Measurements from ENCODE around the gene GAMT. TPM values are rescaled to one million over a fixed set of nuclear protein-coding genes. Genes with fewer than 3 reads are reported as not detected.

Gene GAMT
- total and polyA plus RNA-seq, 2 donors (not counting 3 experiments of a cell fraction or from before 2014, with no cell fraction given), result 22.1 to 36.9 TPM

- Histone ChIP-seq H3K4me2 (ENCODE audit: insufficient read depth, low read length) (no peak overlapping the region), H3K9ac (replicated peaks; ENCODE audit: extremely low read depth, insufficient read depth, low read length) (no peak overlapping the region), H3K27ac (ENCODE audit: insufficient read depth, low read depth, low read length) (no peak overlapping the region), H4K20me1 (replicated peaks; ENCODE audit: control insufficient read depth, extremely low read depth, insufficient read depth, low read length) (no peaks in the 10 kb centered on the region), H3K9me1 (replicated peaks; ENCODE audit: control insufficient read depth, extremely low read depth, insufficient read depth, low read length) (no peaks in the 10 kb centered on the region), H2AFZ (ENCODE audit: low read depth, low read length) (no peak overlapping the region), H3K36me3 (ENCODE audit: control insufficient read depth in 2 of 2, extremely low read depth in 1 of 2, insufficient read depth in 2 of 2, low read length in 2 of 2) (peaks cover 0 to 30% of the 10 kb centered on the region in 2 experiments), H3K9me3 (replicated peaks; ENCODE audit: control insufficient read depth, insufficient read depth, low read length) (no peaks in the 10 kb centered on the region), H3K4me3 (replicated peaks in 1 of 3; ENCODE audit: insufficient read depth in 1 of 3, low read depth in 1 of 3, low read length in 3 of 3) (no peak overlapping the region), H3K79me2 (ENCODE audit: control insufficient read depth, insufficient read depth, low read length) (no peaks in the 10 kb centered on the region), H3K4me1 (ENCODE audit: control insufficient read depth, extremely low read depth, insufficient read depth, low read length) (peaks cover 7% of the 10 kb centered on the region), H3K27me3 (ENCODE audit: control insufficient read depth in 2 of 2, insufficient read depth in 2 of 2, low read length in 2 of 2) (no peaks in the 10 kb centered on the region)
- ChIA-PET CTCF (interaction anchor here (0.6 to 1.9 kb wide), 3 partner anchors 9 to 48 kb away, joined by 3 to 9 read pairs (median 5); no protein-coding TSS in a partner anchor), POLR2A (no interaction called here)
- DNase-seq (ENCODE audit: low read depth, low spot score), result no peak
- dilution Hi-C loops (cut with MboI; ENCODE audit: extremely low pct_ligation_motif_present, low sequenced_read_pairs), result no loop called here
- peak; percentile 67 for FAIRE-seq
- TF ChIP-seq FOS (IDR thresholded peaks at IDR 0.05; ENCODE audit: borderline replicate concordance, insufficient read depth, low read length) (no peak), JUN (IDR thresholded peaks at IDR 0.05; ENCODE audit: borderline replicate concordance, insufficient read depth, insufficient read length, low read depth) (no peak), GATA2 (IDR thresholded peaks at IDR 0.05; ENCODE audit: insufficient read depth, insufficient read length, low read depth, low read length) (no peak), MYC (IDR thresholded peaks at IDR 0.05; ENCODE audit: low read depth, low read length) (no peak), POLR2A (IDR thresholded peaks at IDR 0.05; ENCODE audit: low read depth, low read length) (no peak), EZH2 (IDR thresholded peaks at IDR 0.05; ENCODE audit: borderline replicate concordance, low read depth, low read length, severe bottlenecking) (no peak), CTCF (IDR thresholded peaks at IDR 0.05; ENCODE audit: extremely low read depth in 1 of 2, insufficient read depth in 1 of 2, low read depth in 1 of 2, low read length in 2 of 2) (no peak), MAX (IDR thresholded peaks at IDR 0.05; ENCODE audit: insufficient read depth, insufficient read length) (no peak), POLR2AphosphoS5 (IDR thresholded peaks at IDR 0.05; ENCODE audit: insufficient read depth, low read depth, low read length) (no peak)
- BruUV-seq (replicated peaks), result no TSS peak
- intact Hi-C loops (cut with micrococcal nuclease), result no loop called here
Observed at GRCh38 chr19:1363599-1363998, 37.7 kb downstream of the GAMT start.
